OCI-LY3 (cell line): ENCODE data around the gene CACNA2D3.

Source experiments
- H2AFZ ChIP-seq: fragments of 200-600, 300-600 bp; shearing (Covaris generic); 2 replicates; pipeline ENCODE4 v1.6.0; 2014; ENCODE audit warnings: antibody characterized with exemption, low read depth, low read length
- H3K27ac ChIP-seq: fragments of 200-600, 300-600 bp; sonication (generic); 2 replicates; pipeline ENCODE4 v1.5.1; 2014; ENCODE audit warnings: mild to moderate bottlenecking, low read length, moderate library complexity, mixed read lengths
- H3K27me3 ChIP-seq: fragments of 200-600, 300-600 bp; sonication (generic); 2 replicates; pipeline ENCODE4 v1.6.1; 2014; ENCODE audit warnings: low read depth, low read length, mixed read lengths
- H3K36me3 ChIP-seq: fragments of 200-600, 300-600 bp; sonication (generic); replicated peaks from 2 replicates; pipeline ENCODE3; 2014; ENCODE audit warnings: low read depth, low read length, mixed read lengths
- H3K4me1 ChIP-seq: fragments of 300-600, 200-600 bp; sonication (generic); 2 replicates; pipeline ENCODE4 v1.6.1; 2014; ENCODE audit warnings: low read length, mixed read lengths
- H3K4me2 ChIP-seq: fragments of 200-600, 300-600 bp; sonication (generic); 2 replicates; pipeline ENCODE4 v1.6.1; 2014; ENCODE audit warnings: low read length, mixed read lengths
- H3K4me3 ChIP-seq: fragments of 300-600, 200-600 bp; sonication (generic); 2 replicates; pipeline ENCODE4 v1.5.1; 2014; ENCODE audit warnings: antibody characterized with exemption, mild to moderate bottlenecking, low read length, moderate library complexity
- H3K79me2 ChIP-seq: fragments of 300-600, 200-600 bp; shearing (Covaris generic); 2 replicates; pipeline ENCODE4 v1.6.1; 2014; ENCODE audit warnings: mild to moderate bottlenecking, low read length, mixed read lengths
- H3K9ac ChIP-seq: fragments of 300-600, 200-600 bp; shearing (Covaris generic); 2 replicates; pipeline ENCODE4 v1.6.0; 2014; ENCODE audit warnings: mild to moderate bottlenecking, low read length, moderate library complexity
- H3K9me3 ChIP-seq: fragments of 200-600, 300-600 bp; shearing (Covaris generic); 2 replicates; pipeline ENCODE4 v1.6.1; 2014; ENCODE audit warnings: low read length, mixed read lengths; ENCODE audit not compliant: insufficient read depth
- H4K20me1 ChIP-seq: fragments of 200-600, 300-600 bp; sonication (generic); 2 replicates; pipeline ENCODE4 v1.6.1; 2016; ENCODE audit warnings: low read length, mixed read lengths; ENCODE audit not compliant: insufficient read depth
- EZH2phosphoT487 ChIP-seq: fragments of 200-600 bp; shearing (Covaris generic); IDR thresholded peaks from 2 replicates; pipeline ENCODE4 v1.6.1; 2018; ENCODE audit warnings: antibody characterized with exemption, mixed run types, low read depth
- TF ChIP-seq, protein P1 (sequence below): fragments of 200-600, 300-600 bp; sonication (generic); IDR thresholded peaks from 2 replicates; pipeline ENCODE4 v1.5.1; 2014; ENCODE audit warnings: antibody characterized with exemption, low read length, low read depth

CACNA2D3 gene

GRCh38 chr3:54917862-54918261 is 795.5 kb downstream of the CACNA2D3 start:
- Histone ChIP-seq H3K27ac (no peak overlapping the region), H3K4me2 (no peak overlapping the region)

DNA sequence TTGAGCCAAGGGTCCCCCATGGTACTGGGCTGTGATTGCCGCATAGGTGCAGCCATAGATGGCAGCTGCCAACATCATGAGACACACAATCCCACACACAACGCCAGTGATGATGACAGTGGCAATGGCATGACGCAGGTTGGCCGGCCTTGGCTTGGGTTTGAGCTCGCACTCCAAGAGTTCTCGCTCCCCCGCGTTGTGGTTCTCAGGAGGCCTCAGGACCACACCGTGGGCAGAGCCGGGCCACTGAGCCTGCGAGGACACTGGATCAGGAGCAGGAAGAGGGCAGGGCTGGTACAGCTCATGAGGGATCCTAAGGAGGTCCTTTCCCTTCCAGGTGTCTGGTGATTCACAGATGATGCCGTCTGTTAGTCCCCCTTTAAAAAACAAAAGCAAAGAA is 796.2 kb downstream of the CACNA2D3 start:
- TF ChIP-seq EZH2phosphoT487: no peak
- TF ChIP-seq, protein P1, sequence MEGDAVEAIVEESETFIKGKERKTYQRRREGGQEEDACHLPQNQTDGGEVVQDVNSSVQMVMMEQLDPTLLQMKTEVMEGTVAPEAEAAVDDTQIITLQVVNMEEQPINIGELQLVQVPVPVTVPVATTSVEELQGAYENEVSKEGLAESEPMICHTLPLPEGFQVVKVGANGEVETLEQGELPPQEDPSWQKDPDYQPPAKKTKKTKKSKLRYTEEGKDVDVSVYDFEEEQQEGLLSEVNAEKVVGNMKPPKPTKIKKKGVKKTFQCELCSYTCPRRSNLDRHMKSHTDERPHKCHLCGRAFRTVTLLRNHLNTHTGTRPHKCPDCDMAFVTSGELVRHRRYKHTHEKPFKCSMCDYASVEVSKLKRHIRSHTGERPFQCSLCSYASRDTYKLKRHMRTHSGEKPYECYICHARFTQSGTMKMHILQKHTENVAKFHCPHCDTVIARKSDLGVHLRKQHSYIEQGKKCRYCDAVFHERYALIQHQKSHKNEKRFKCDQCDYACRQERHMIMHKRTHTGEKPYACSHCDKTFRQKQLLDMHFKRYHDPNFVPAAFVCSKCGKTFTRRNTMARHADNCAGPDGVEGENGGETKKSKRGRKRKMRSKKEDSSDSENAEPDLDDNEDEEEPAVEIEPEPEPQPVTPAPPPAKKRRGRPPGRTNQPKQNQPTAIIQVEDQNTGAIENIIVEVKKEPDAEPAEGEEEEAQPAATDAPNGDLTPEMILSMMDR: no peak
- no peak overlapping the region for H2AFZ ChIP-seq
- H3K79me2 ChIP-seq: no peaks in the 10 kb centered on the region
- no peaks in the 10 kb centered on the region for H3K36me3 ChIP-seq
- no peaks in the 10 kb centered on the region for H3K9me3 ChIP-seq
- H3K27me3 ChIP-seq: 0 out of 2 replicates have a peak, but pooled peaks cover 3% of the 10 kb centered on the region
- no peak overlapping the region for H3K27ac ChIP-seq
- H3K9ac ChIP-seq: no peak overlapping the region
- no peaks in the 10 kb centered on the region for H3K4me1 ChIP-seq
- no peak overlapping the region for H3K4me2 ChIP-seq
- no peaks in the 10 kb centered on the region for H4K20me1 ChIP-seq
- no peak overlapping the region for H3K4me3 ChIP-seq

More at GRCh38 chr3:54917862-54918261, 795.5 kb downstream of the CACNA2D3 start:
- no peak for TF ChIP-seq EZH2phosphoT487
- TF ChIP-seq, protein P1: no peak
- Histone ChIP-seq H3K9ac (no peak overlapping the region), H3K79me2 (no peaks in the 10 kb centered on the region), H3K27me3 (no peaks in the 10 kb centered on the region), H3K4me3 (no peak overlapping the region), H3K9me3 (no peaks in the 10 kb centered on the region), H2AFZ (no peak overlapping the region), H3K4me1 (no peaks in the 10 kb centered on the region), H4K20me1 (no peaks in the 10 kb centered on the region), H3K36me3 (no peaks in the 10 kb centered on the region)

- Histone ChIP-seq H3K9ac (no peak within 1 kb of the TSS), H3K4me1 (no peaks in the 10 kb centered on the region), H3K36me3 (no peaks in the 10 kb centered on the region), H3K27me3 (peaks cover 8% of the 10 kb centered on the region; the same call in 1 of the 2 replicates), H4K20me1 (no peaks in the 10 kb centered on the region), H3K27ac (no peak within 1 kb of the TSS), H3K79me2 (no peaks in the 10 kb centered on the region), H3K9me3 (no peaks in the 10 kb centered on the region), H2AFZ (no peak within 1 kb of the TSS), H3K4me3 (no peak within 1 kb of the TSS), H3K4me2 (no peak within 1 kb of the TSS)
- TF ChIP-seq, protein P1: no peak
- TF ChIP-seq EZH2phosphoT487: no peak
Observed at GRCh38 chr3:54928046-54928770, 805.9 kb downstream of the CACNA2D3 start, which contains the start of gene LRTM1. Gene LRTM1 (minus strand): TSS chr3:54928059. CDS start chr3:54927911, 148 bp downstream.

GRCh38 chr3:54931182-54931581 is 808.8 kb downstream of the CACNA2D3 start:
- Histone ChIP-seq H2AFZ (no peak overlapping the region), H3K4me1 (no peaks in the 10 kb centered on the region), H3K9ac (no peak overlapping the region), H3K79me2 (no peaks in the 10 kb centered on the region), H3K4me2 (no peak overlapping the region), H4K20me1 (no peaks in the 10 kb centered on the region), H3K27ac (no peak overlapping the region), H3K36me3 (no peaks in the 10 kb centered on the region), H3K27me3 (peaks cover 7% of the 10 kb centered on the region; the same call in 1 of the 2 replicates), H3K4me3 (no peak overlapping the region), H3K9me3 (no peaks in the 10 kb centered on the region)
- TF ChIP-seq, protein P1: no peak
- no peak for TF ChIP-seq EZH2phosphoT487
